Osteoblast (primary cell): Measurements from ENCODE around the gene SLC23A2. TPM values are rescaled to one million over a fixed set of nuclear protein-coding genes. Genes with fewer than 3 reads are reported as not detected.

Experiments
- DNase-seq: peaks from one replicate; pipeline ENCODE4 v3.0.0; 2011; ENCODE audit warnings: low spot score, mixed read lengths; ENCODE audit not compliant: insufficient read length; ENCODE audit errors: missing footprints
- H2AFZ ChIP-seq: 2 replicates; pipeline ENCODE4 v1.6.0; 2011; ENCODE audit warnings: mild to moderate bottlenecking, low read length
- H3K27ac ChIP-seq: 2 replicates; pipeline ENCODE4 v1.5.1; 2011; ENCODE audit warnings: mild to moderate bottlenecking, low read depth, low read length, moderate library complexity
- H3K27me3 ChIP-seq: 2 replicates; pipeline ENCODE4 v1.6.0; 2012; ENCODE audit warnings: mild to moderate bottlenecking, control low read depth, inconsistent platforms, low read length, moderate library complexity; ENCODE audit not compliant: insufficient read depth
- H3K36me3 ChIP-seq: 2 replicates; pipeline ENCODE4 v1.5.1; 2011; ENCODE audit warnings: mild to moderate bottlenecking, low read length, control low read depth, moderate library complexity; ENCODE audit not compliant: insufficient read depth
- H3K4me1 ChIP-seq: 2 replicates; pipeline ENCODE4 v1.5.1; 2011; ENCODE audit warnings: mild to moderate bottlenecking, low read length, control low read depth, moderate library complexity; ENCODE audit not compliant: insufficient read depth
- H3K4me2 ChIP-seq: 2 replicates; pipeline ENCODE4 v1.6.0; 2011; ENCODE audit warnings: mild to moderate bottlenecking, low read length; ENCODE audit not compliant: insufficient read depth
- H3K4me3 ChIP-seq: fragments of 200-600 bp; sonication (generic); 3 replicates; pipeline ENCODE4 v1.5.1; 2012; ENCODE audit warnings: mild to moderate bottlenecking, low read length, inconsistent platforms; ENCODE audit not compliant: insufficient read depth
- H3K79me2 ChIP-seq: 2 replicates; pipeline ENCODE4 v1.6.0; 2012; ENCODE audit warnings: mild to moderate bottlenecking, low read length, control low read depth, inconsistent platforms; ENCODE audit not compliant: insufficient read depth
- H3K9me3 ChIP-seq: 2 replicates; pipeline ENCODE4 v1.5.1; 2011; ENCODE audit warnings: low read depth, low read length, control low read depth
- H4K20me1 ChIP-seq: 2 replicates; pipeline ENCODE4 v1.6.0; 2012; ENCODE audit warnings: mild to moderate bottlenecking, low read length, control low read depth; ENCODE audit not compliant: insufficient read depth
- total RNA-seq: library from RNA; depleted of rRNA; stranded (reverse); fragments of >200 nt; gene quantifications from 2 replicates; pipeline ENCODE4 v1.2.3, GENCODE V29; 2012
- TF ChIP-seq, protein P1 (sequence below): IDR thresholded peaks from 2 replicates; pipeline ENCODE4 v1.5.1; 2011; ENCODE audit warnings: mild to moderate bottlenecking, low read depth, low read length, moderate library complexity; ENCODE audit errors: extremely low read depth

The SLC23A2 gene
- total RNA-seq, 1 donor, result 20.6 TPM

GRCh38 chr20:4929686-4930397 is 71.5 kb downstream of the SLC23A2 start:
- DNase-seq, result no peak
- no peak overlapping the region for H3K4me2 ChIP-seq

DNA sequence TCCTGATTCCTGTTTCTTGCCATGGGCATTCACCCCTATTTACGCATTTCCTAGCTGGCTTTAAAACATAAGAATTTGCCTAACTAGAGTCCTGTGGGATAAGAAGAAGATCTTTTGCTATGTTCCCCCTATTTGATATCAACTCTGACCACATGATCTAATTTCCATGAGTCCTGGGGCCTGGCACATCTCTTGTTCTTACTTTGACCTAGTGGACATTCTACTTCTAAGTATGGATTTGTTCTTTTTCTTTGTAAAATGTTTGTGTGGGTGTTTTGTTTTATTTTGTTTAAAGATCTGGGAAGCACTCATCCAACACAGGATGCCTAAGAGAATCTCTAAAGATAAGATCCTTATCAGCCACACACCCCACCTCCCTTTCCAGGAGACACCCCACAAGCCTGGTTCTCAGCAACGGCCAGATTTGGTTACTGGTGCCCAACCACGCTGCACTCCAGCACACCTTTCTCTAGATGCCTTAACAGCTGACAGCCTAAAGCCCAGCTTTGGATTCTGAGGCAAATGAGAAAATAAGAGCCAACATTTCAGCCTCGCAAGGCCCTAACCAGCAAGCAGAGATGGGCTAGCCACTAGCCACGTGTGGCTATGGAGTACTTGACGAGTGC is 74.7 kb downstream of the SLC23A2 start:
- H3K4me3 ChIP-seq, result no peak overlapping the region
- peak overlapping the region; percentile 86 for H2AFZ ChIP-seq
- TF ChIP-seq, protein P1, sequence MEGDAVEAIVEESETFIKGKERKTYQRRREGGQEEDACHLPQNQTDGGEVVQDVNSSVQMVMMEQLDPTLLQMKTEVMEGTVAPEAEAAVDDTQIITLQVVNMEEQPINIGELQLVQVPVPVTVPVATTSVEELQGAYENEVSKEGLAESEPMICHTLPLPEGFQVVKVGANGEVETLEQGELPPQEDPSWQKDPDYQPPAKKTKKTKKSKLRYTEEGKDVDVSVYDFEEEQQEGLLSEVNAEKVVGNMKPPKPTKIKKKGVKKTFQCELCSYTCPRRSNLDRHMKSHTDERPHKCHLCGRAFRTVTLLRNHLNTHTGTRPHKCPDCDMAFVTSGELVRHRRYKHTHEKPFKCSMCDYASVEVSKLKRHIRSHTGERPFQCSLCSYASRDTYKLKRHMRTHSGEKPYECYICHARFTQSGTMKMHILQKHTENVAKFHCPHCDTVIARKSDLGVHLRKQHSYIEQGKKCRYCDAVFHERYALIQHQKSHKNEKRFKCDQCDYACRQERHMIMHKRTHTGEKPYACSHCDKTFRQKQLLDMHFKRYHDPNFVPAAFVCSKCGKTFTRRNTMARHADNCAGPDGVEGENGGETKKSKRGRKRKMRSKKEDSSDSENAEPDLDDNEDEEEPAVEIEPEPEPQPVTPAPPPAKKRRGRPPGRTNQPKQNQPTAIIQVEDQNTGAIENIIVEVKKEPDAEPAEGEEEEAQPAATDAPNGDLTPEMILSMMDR, result no peak
- peaks cover 14% of the 10 kb centered on the region for H3K79me2 ChIP-seq
- DNase-seq, result peak; percentile 65
- H3K4me1 ChIP-seq, result peaks cover 14% of the 10 kb centered on the region
- H3K9me3 ChIP-seq, result no peaks in the 10 kb centered on the region
- peak overlapping the region; percentile 76 for H3K27ac ChIP-seq
- no peaks in the 10 kb centered on the region for H4K20me1 ChIP-seq
- no peaks in the 10 kb centered on the region for H3K27me3 ChIP-seq
- H3K36me3 ChIP-seq, result no peaks in the 10 kb centered on the region
- H3K4me2 ChIP-seq, result peak overlapping the region; percentile 81

More at GRCh38 chr20:4929686-4930397, 71.5 kb downstream of the SLC23A2 start:
- no peak overlapping the region for H3K27ac ChIP-seq
- H3K9me3 ChIP-seq, result no peaks in the 10 kb centered on the region
- H2AFZ ChIP-seq, result no peak overlapping the region
- H3K79me2 ChIP-seq, result peaks cover 8% of the 10 kb centered on the region
- TF ChIP-seq, protein P1, result no peak
- no peaks in the 10 kb centered on the region for H4K20me1 ChIP-seq
- H3K4me1 ChIP-seq, result peaks cover 14% of the 10 kb centered on the region
- H3K36me3 ChIP-seq, result peaks cover 3% of the 10 kb centered on the region
- no peak overlapping the region for H3K4me3 ChIP-seq
- H3K27me3 ChIP-seq, result no peaks in the 10 kb centered on the region

- no peaks in the 10 kb centered on the region for H4K20me1 ChIP-seq
- no peaks in the 10 kb centered on the region for H3K9me3 ChIP-seq
- H3K36me3 ChIP-seq, result no peaks in the 10 kb centered on the region
- H2AFZ ChIP-seq, result peak overlapping the region; percentile 86
- H3K27me3 ChIP-seq, result no peaks in the 10 kb centered on the region
- peak overlapping the region; percentile 76 for H3K27ac ChIP-seq
- peak overlapping the region; percentile 81 for H3K4me2 ChIP-seq
- DNase-seq, result peak; percentile 97
- H3K4me3 ChIP-seq, result peak overlapping the region; percentile 47
- H3K79me2 ChIP-seq, result peaks cover 14% of the 10 kb centered on the region
- H3K4me1 ChIP-seq, result peaks cover 14% of the 10 kb centered on the region
- TF ChIP-seq, protein P1, result no peak
Observed at GRCh38 chr20:4925842-4926530, 75.3 kb downstream of the SLC23A2 start.

GRCh38 chr20:4924446-4924845 is 76.9 kb downstream of the SLC23A2 start:
- no peaks in the 10 kb centered on the region for H3K9me3 ChIP-seq
- no peaks in the 10 kb centered on the region for H3K36me3 ChIP-seq
- no peak for DNase-seq
- peaks cover 14% of the 10 kb centered on the region for H3K79me2 ChIP-seq
- H2AFZ ChIP-seq, result no peak overlapping the region
- H3K27ac ChIP-seq, result no peak overlapping the region
- H3K27me3 ChIP-seq, result no peaks in the 10 kb centered on the region
- H3K4me2 ChIP-seq, result no peak overlapping the region
- no peak overlapping the region for H3K4me3 ChIP-seq
- TF ChIP-seq, protein P1, result no peak
- H3K4me1 ChIP-seq, result peaks cover 14% of the 10 kb centered on the region
- peaks cover 3% of the 10 kb centered on the region for H4K20me1 ChIP-seq
